Stimulated activated CD4-positive, alpha-beta T cell treated with anti-CD3 and anti-CD28 coated beads, Interleukin-12 subunit alpha, Interleukin-12 subunit beta, amount 100 ng/mL, for 24 hours (primary cell): ENCODE results near the gene AKAP13.

Experiments
- DNase-seq, 2 experiments: peaks; one replicate each; pipeline ENCODE4 v3.0.0-alpha.2; 2020; ENCODE audit warnings: low read depth in 2 of 2

Gene AKAP13

GRCh38 chr15:85382942-85383341 is 2.5 kb downstream of the AKAP13 start:
- DNase-seq = no peak

GRCh38 chr15:85383470-85384148 is 3.2 kb downstream of the AKAP13 start:
- DNase-seq = no peak

- DNase-seq = no peak
Measured at GRCh38 chr15:85386261-85386660, 5.9 kb downstream of the AKAP13 start.

GRCh38 chr15:85388566-85389305 is 8.3 kb downstream of the AKAP13 start:
- DNase-seq = no peak

GRCh38 chr15:85389306-85389650 is 8.9 kb downstream of the AKAP13 start:
- DNase-seq = no peak

GRCh38 chr15:85389772-85390171 is 9.4 kb downstream of the AKAP13 start:
- DNase-seq = no peak

- no peak for DNase-seq
Measured at GRCh38 chr15:85393210-85393609, 12.8 kb downstream of the AKAP13 start.

- DNase-seq = no peak
Measured at GRCh38 chr15:85394554-85395333, 14.3 kb downstream of the AKAP13 start.

- no peak for DNase-seq
Measured at GRCh38 chr15:85396554-85396953, 16.2 kb downstream of the AKAP13 start.

- no peak for DNase-seq
Measured at GRCh38 chr15:85397151-85397550, 16.7 kb downstream of the AKAP13 start.

- DNase-seq = no peak
Measured at GRCh38 chr15:85397926-85398325, 17.5 kb downstream of the AKAP13 start.

- DNase-seq = no peak
Measured at GRCh38 chr15:85398822-85399221, 18.4 kb downstream of the AKAP13 start.

GRCh38 chr15:85399627-85400026 is 19.2 kb downstream of the AKAP13 start:
- DNase-seq = no peak

- no peak for DNase-seq
Measured at GRCh38 chr15:85400606-85401005, 20.2 kb downstream of the AKAP13 start.

- no peak for DNase-seq
Measured at GRCh38 chr15:85401108-85401774, 20.8 kb downstream of the AKAP13 start.

- DNase-seq = no peak
Measured at GRCh38 chr15:85402195-85402881, 21.9 kb downstream of the AKAP13 start.

GRCh38 chr15:85403745-85404144 is 23.3 kb downstream of the AKAP13 start:
- DNase-seq = no peak

GRCh38 chr15:85404176-85404917 is 23.9 kb downstream of the AKAP13 start:
- DNase-seq = no peak

- DNase-seq = no peak
Measured at GRCh38 chr15:85404918-85405866, 24.8 kb downstream of the AKAP13 start.

- DNase-seq = no peak
Measured at GRCh38 chr15:85406916-85407315, 26.5 kb downstream of the AKAP13 start.
